Measurements from ENCODE around the gene HIC1. TPM values are rescaled to one million over a fixed set of nuclear protein-coding genes. Genes with fewer than 3 reads are reported as not detected.

HIC1 gene
- total and polyA plus RNA-seq, 2 experiments from 2014 or later: 0.17 to 0.26 TPM

GRCh38 chr17:2107050-2107449 is 52.1 kb downstream of the HIC1 start:
- Mint-ChIP-seq H3K36me3 (ENCODE audit: low read depth) (no peaks in the 10 kb centered on the region), H3K4me1 (peaks cover 7% of the 10 kb centered on the region; the same call in 1 of the 3 replicates), H3K27me3 (ENCODE audit: insufficient read depth, low read depth, poor library complexity) (no peaks in the 10 kb centered on the region), H3K27ac (no peak overlapping the region; the same call in 1 of the 2 replicates), H3K9me3 (no peaks in the 10 kb centered on the region), H3K4me3 (no peak overlapping the region)
- Histone ChIP-seq H3K27me3 (ENCODE audit: insufficient read depth) (no peaks in the 10 kb centered on the region), H3K79me2 (replicated peaks; ENCODE audit: insufficient read depth) (no peaks in the 10 kb centered on the region; the same call in 1 of the 2 replicates), H3K9me2 (ENCODE audit: insufficient read depth) (no peaks in the 10 kb centered on the region), H3K36me3 (ENCODE audit: insufficient read depth) (no peaks in the 10 kb centered on the region), H4K20me1 (replicated peaks; ENCODE audit: insufficient read depth) (no peaks in the 10 kb centered on the region), H3K27ac (ENCODE audit: low read depth) (no peak overlapping the region), H3K4me1 (ENCODE audit: insufficient read depth) (no peaks in the 10 kb centered on the region), H3K4me3 (no peak overlapping the region), H2AFZ (no peak overlapping the region), H3K4me2 (no peak overlapping the region), H3F3A (replicated peaks; ENCODE audit: low read depth) (no peaks in the 10 kb centered on the region)
- DNase-seq (ENCODE audit: low spot score) (no peak), ATAC-seq (no peak)
- TF ChIP-seq REST (IDR thresholded peaks at IDR 0.05; ENCODE audit: unreplicated experiment) (no peak), ZNF114 (CRISPR knock-in tag; IDR thresholded peaks at IDR 0.05) (no peak)

- H3K27ac Mint-ChIP-seq: no peak overlapping the region; the same call in 1 of the 2 replicates
- no peaks in the 10 kb centered on the region for H3K9me3 Mint-ChIP-seq
- no peaks in the 10 kb centered on the region for H3F3A ChIP-seq (replicated peaks; ENCODE audit: low read depth)
- no peak overlapping the region for H2AFZ ChIP-seq
- H3K27ac ChIP-seq (ENCODE audit: low read depth): no peak overlapping the region
- no peaks in the 10 kb centered on the region for H3K27me3 Mint-ChIP-seq (ENCODE audit: insufficient read depth, low read depth, poor library complexity)
- H4K20me1 ChIP-seq (replicated peaks; ENCODE audit: insufficient read depth): no peaks in the 10 kb centered on the region
- no peaks in the 10 kb centered on the region for H3K36me3 Mint-ChIP-seq (ENCODE audit: low read depth)
- no peaks in the 10 kb centered on the region for H3K9me2 ChIP-seq (ENCODE audit: insufficient read depth)
- H3K79me2 ChIP-seq (replicated peaks; ENCODE audit: insufficient read depth): no peaks in the 10 kb centered on the region; the same call in 1 of the 2 replicates
- H3K4me3 Mint-ChIP-seq: no peak overlapping the region
- H3K4me3 ChIP-seq: no peak overlapping the region
- no peak for DNase-seq (ENCODE audit: low spot score)
- H3K4me1 Mint-ChIP-seq: peaks cover 7% of the 10 kb centered on the region; the same call in 1 of the 3 replicates
- H3K4me2 ChIP-seq: no peak overlapping the region
- ATAC-seq: no peak
- H3K36me3 ChIP-seq (ENCODE audit: insufficient read depth): no peaks in the 10 kb centered on the region
- no peaks in the 10 kb centered on the region for H3K27me3 ChIP-seq (ENCODE audit: insufficient read depth)
- no peaks in the 10 kb centered on the region for H3K4me1 ChIP-seq (ENCODE audit: insufficient read depth)
- no peak for TF ChIP-seq REST (IDR thresholded peaks at IDR 0.05; ENCODE audit: unreplicated experiment)
- TF ChIP-seq ZNF114 (CRISPR knock-in tag; IDR thresholded peaks at IDR 0.05): no peak
- TF ChIP-seq STAT1 (IDR thresholded peaks at IDR 0.05; ENCODE audit: unreplicated experiment): no peak
- TF ChIP-seq POLR2AphosphoS5 (IDR thresholded peaks at IDR 0.05; ENCODE audit: low read depth): no peak
- TF ChIP-seq, protein P1, sequence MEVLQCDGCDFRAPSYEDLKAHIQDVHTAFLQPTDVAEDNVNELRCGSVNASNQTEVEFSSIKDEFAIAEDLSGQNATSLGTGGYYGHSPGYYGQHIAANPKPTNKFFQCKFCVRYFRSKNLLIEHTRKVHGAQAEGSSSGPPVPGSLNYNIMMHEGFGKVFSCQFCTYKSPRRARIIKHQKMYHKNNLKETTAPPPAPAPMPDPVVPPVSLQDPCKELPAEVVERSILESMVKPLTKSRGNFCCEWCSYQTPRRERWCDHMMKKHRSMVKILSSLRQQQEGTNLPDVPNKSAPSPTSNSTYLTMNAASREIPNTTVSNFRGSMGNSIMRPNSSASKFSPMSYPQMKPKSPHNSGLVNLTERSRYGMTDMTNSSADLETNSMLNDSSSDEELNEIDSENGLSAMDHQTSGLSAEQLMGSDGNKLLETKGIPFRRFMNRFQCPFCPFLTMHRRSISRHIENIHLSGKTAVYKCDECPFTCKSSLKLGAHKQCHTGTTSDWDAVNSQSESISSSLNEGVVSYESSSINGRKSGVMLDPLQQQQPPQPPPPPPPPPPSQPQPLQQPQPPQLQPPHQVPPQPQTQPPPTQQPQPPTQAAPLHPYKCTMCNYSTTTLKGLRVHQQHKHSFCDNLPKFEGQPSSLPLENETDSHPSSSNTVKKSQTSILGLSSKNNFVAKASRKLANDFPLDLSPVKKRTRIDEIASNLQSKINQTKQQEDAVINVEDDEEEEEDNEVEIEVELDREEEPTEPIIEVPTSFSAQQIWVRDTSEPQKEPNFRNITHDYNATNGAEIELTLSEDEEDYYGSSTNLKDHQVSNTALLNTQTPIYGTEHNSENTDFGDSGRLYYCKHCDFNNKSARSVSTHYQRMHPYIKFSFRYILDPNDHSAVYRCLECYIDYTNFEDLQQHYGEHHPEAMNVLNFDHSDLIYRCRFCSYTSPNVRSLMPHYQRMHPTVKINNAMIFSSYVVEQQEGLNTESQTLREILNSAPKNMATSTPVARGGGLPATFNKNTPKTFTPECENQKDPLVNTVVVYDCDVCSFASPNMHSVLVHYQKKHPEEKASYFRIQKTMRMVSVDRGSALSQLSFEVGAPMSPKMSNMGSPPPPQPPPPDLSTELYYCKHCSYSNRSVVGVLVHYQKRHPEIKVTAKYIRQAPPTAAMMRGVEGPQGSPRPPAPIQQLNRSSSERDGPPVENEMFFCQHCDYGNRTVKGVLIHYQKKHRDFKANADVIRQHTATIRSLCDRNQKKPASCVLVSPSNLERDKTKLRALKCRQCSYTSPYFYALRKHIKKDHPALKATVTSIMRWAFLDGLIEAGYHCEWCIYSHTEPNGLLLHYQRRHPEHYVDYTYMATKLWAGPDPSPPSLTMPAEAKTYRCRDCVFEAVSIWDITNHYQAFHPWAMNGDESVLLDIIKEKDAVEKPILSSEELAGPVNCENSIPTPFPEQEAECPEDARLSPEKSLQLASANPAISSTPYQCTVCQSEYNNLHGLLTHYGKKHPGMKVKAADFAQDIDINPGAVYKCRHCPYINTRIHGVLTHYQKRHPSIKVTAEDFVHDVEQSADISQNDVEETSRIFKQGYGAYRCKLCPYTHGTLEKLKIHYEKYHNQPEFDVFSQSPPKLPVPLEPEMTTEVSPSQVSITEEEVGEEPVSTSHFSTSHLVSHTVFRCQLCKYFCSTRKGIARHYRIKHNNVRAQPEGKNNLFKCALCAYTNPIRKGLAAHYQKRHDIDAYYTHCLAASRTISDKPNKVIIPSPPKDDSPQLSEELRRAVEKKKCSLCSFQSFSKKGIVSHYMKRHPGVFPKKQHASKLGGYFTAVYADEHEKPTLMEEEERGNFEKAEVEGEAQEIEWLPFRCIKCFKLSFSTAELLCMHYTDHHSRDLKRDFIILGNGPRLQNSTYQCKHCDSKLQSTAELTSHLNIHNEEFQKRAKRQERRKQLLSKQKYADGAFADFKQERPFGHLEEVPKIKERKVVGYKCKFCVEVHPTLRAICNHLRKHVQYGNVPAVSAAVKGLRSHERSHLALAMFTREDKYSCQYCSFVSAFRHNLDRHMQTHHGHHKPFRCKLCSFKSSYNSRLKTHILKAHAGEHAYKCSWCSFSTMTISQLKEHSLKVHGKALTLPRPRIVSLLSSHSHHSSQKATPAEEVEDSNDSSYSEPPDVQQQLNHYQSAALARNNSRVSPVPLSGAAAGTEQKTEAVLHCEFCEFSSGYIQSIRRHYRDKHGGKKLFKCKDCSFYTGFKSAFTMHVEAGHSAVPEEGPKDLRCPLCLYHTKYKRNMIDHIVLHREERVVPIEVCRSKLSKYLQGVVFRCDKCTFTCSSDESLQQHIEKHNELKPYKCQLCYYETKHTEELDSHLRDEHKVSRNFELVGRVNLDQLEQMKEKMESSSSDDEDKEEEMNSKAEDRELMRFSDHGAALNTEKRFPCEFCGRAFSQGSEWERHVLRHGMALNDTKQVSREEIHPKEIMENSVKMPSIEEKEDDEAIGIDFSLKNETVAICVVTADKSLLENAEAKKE (CRISPR knock-in tag; IDR thresholded peaks at IDR 0.05): no peak
- no peak for TF ChIP-seq EZH2 (IDR thresholded peaks at IDR 0.05; ENCODE audit: low read depth, unreplicated experiment)
Measured at GRCh38 chr17:2107506-2107905, 52.6 kb downstream of the HIC1 start.

Measured in GM23338 (cell line).